Thyroid gland (tissue), 4 donors: ENCODE results near the gene DTX1.

Experiments used
- POLR2A ChIP-seq, 2 donors: fragments of 450-650 bp; IDR thresholded peaks; one replicate each; pipeline ENCODE4 v1.6.1; 2017; ENCODE audit warnings: antibody characterized with exemption in 2 of 2, mild to moderate bottlenecking in 2 of 2, moderate library complexity in 1 of 2
- TF ChIP-seq, protein P1 (sequence below), 6 experiments: fragments of 200-600 bp in 3 of 6; fragments of 450-650 bp in 3 of 6; sonication (generic) in 3 of 6; IDR thresholded peaks; one replicate each; pipeline ENCODE4 v1.5.1; 2016 to 2019; ENCODE audit warnings: antibody characterized with exemption in 6 of 6, mild to moderate bottlenecking in 2 of 6, inconsistent platforms in 1 of 6, moderate library complexity in 1 of 6

GRCh38 chr12:113144806-113145205 lies 88.3 kb downstream of the DTX1 start:
- TF ChIP-seq, protein P1, sequence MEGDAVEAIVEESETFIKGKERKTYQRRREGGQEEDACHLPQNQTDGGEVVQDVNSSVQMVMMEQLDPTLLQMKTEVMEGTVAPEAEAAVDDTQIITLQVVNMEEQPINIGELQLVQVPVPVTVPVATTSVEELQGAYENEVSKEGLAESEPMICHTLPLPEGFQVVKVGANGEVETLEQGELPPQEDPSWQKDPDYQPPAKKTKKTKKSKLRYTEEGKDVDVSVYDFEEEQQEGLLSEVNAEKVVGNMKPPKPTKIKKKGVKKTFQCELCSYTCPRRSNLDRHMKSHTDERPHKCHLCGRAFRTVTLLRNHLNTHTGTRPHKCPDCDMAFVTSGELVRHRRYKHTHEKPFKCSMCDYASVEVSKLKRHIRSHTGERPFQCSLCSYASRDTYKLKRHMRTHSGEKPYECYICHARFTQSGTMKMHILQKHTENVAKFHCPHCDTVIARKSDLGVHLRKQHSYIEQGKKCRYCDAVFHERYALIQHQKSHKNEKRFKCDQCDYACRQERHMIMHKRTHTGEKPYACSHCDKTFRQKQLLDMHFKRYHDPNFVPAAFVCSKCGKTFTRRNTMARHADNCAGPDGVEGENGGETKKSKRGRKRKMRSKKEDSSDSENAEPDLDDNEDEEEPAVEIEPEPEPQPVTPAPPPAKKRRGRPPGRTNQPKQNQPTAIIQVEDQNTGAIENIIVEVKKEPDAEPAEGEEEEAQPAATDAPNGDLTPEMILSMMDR (IDR thresholded peaks at IDR 0.05): no peak
- TF ChIP-seq POLR2A (IDR thresholded peaks at IDR 0.05): no peak
